Nephron (organoid): ENCODE data around the gene MRPS25.
A peak's percentile ranks its signal among the peaks of the same experiment; 100 is the strongest.

Source experiments
- H3K27ac Mint-ChIP-seq, 3 experiments: 2 replicates each; pipeline ENCODE4 v1.8.0; 2020; ENCODE audit warnings: mixed read lengths in 3 of 3, mild to moderate bottlenecking in 2 of 3, moderate library complexity in 1 of 3
- H3K27me3 Mint-ChIP-seq: 2 replicates; pipeline ENCODE4 v1.8.0; 2021; ENCODE audit warnings: low read depth, mild to moderate bottlenecking, moderate library complexity, mixed read lengths
- H3K36me3 Mint-ChIP-seq: 2 replicates; pipeline ENCODE4 v1.8.0; 2020; ENCODE audit warnings: low read depth, mixed read lengths
- H3K4me1 Mint-ChIP-seq: 2 replicates; pipeline ENCODE4 v1.8.0; 2020; ENCODE audit warnings: mixed read lengths
- H3K4me3 Mint-ChIP-seq, 3 experiments: 2 replicates each; pipeline ENCODE4 v1.8.0; 2020; ENCODE audit warnings: mild to moderate bottlenecking in 3 of 3, mixed read lengths in 3 of 3, moderate library complexity in 2 of 3
- H3K9me3 Mint-ChIP-seq: 2 replicates; pipeline ENCODE4 v1.8.0; 2020; ENCODE audit warnings: mixed read lengths
- CTCF ChIP-seq, 3 experiments: fragments of 200-600 bp; sonication (generic); IDR thresholded peaks; one replicate each; pipeline ENCODE4 v1.5.0; 2021; ENCODE audit warnings: antibody characterized with exemption in 3 of 3; ENCODE audit not compliant: unreplicated experiment in 3 of 3

Gene MRPS25

GRCh38 chr3:15064299-15064834 is 748 bp downstream of the MRPS25 start:
- peaks cover 26% of the 10 kb centered on the region for H3K36me3 Mint-ChIP-seq
- no peak for TF ChIP-seq CTCF (IDR thresholded peaks at IDR 0.05; ENCODE audit: unreplicated experiment in 3 of 3)
- peaks cover 2% of the 10 kb centered on the region for H3K9me3 Mint-ChIP-seq
- peak overlapping the region; percentile 95 to 98 (median 98) for H3K4me3 Mint-ChIP-seq
- peak overlapping the region; percentile 15 to 77 (median 15) for H3K27ac Mint-ChIP-seq
- peaks cover 14% of the 10 kb centered on the region for H3K4me1 Mint-ChIP-seq
- no peaks in the 10 kb centered on the region for H3K27me3 Mint-ChIP-seq

- H3K4me3 Mint-ChIP-seq, result peak overlapping the region; percentile 95 to 98 (median 98)
- peaks cover 28% of the 10 kb centered on the region for H3K36me3 Mint-ChIP-seq
Observed at GRCh38 chr3:15063656-15064286, 1.3 kb downstream of the MRPS25 start.

GRCh38 chr3:15063238-15063637 is 1.9 kb downstream of the MRPS25 start:
- Mint-ChIP-seq H3K4me1 (peaks cover 14% of the 10 kb centered on the region), H3K27me3 (no peaks in the 10 kb centered on the region), H3K4me3 (peak overlapping the region; percentile 95 to 98 (median 98)), H3K9me3 (peaks cover 2% of the 10 kb centered on the region), H3K36me3 (peaks cover 33% of the 10 kb centered on the region), H3K27ac (no peak overlapping the region)
- no peak for TF ChIP-seq CTCF (IDR thresholded peaks at IDR 0.05; ENCODE audit: unreplicated experiment in 3 of 3)

More at GRCh38 chr3:15063656-15064286, 1.3 kb downstream of the MRPS25 start:
- H3K9me3 Mint-ChIP-seq, result peaks cover 2% of the 10 kb centered on the region
- H3K4me1 Mint-ChIP-seq, result peaks cover 14% of the 10 kb centered on the region
- H3K27me3 Mint-ChIP-seq, result no peaks in the 10 kb centered on the region
- no peak for TF ChIP-seq CTCF (IDR thresholded peaks at IDR 0.05; ENCODE audit: unreplicated experiment in 3 of 3)
- H3K27ac Mint-ChIP-seq, result peak overlapping the region; percentile 15 to 77 (median 15)

- peak overlapping the region in 2 of 3 experiments; percentile 22 to 62 for H3K4me3 Mint-ChIP-seq
- peaks cover 10% of the 10 kb centered on the region for H3K4me1 Mint-ChIP-seq
- H3K36me3 Mint-ChIP-seq, result peaks cover 45% of the 10 kb centered on the region
- TF ChIP-seq CTCF (IDR thresholded peaks at IDR 0.05; ENCODE audit: unreplicated experiment in 3 of 3), result no peak
- peak overlapping the region in 2 of 3 experiments; percentile 22 to 29 for H3K27ac Mint-ChIP-seq
- no peaks in the 10 kb centered on the region for H3K27me3 Mint-ChIP-seq
- H3K9me3 Mint-ChIP-seq, result peaks cover 2% of the 10 kb centered on the region
Observed at GRCh38 chr3:15060029-15060428, 5.1 kb downstream of the MRPS25 start.

- Mint-ChIP-seq H3K9me3 (no peaks in the 10 kb centered on the region), H3K36me3 (peaks cover 59% of the 10 kb centered on the region), H3K27me3 (no peaks in the 10 kb centered on the region), H3K4me1 (no peaks in the 10 kb centered on the region), H3K27ac (no peak overlapping the region), H3K4me3 (no peak overlapping the region)
- TF ChIP-seq CTCF (IDR thresholded peaks at IDR 0.05; ENCODE audit: unreplicated experiment in 3 of 3), result no peak
Observed at GRCh38 chr3:15056676-15057404, 8.3 kb downstream of the MRPS25 start.
